SK-N-SH (cell line): ENCODE data around the gene TRABD2A. TPM values are rescaled to one million over a fixed set of nuclear protein-coding genes. Genes with fewer than 3 reads are reported as not detected.

ENCODE experiments used
- CTCF ChIA-PET: fragments of 300-600, 350-600 bp; formaldehyde crosslinking; extraction: SDS; loops from one replicate; lab custom pipeline; 2021; lab: Yijun Ruan, JAX
- POLR2A ChIA-PET: fragments of 350-600 bp; sonication (Branson Sonifier 250); formaldehyde crosslinking; extraction: SDS; loops from one replicate; lab custom pipeline; 2020; ENCODE audit warnings: antibody characterized with exemption, inconsistent platforms; lab: Yijun Ruan, JAX
- DNase-seq: peaks from one replicate; pipeline ENCODE4 v3.0.0; 2012
- H2AFZ ChIP-seq: fragments of 200-600 bp; sonication (generic); 2 replicates; pipeline ENCODE4 v1.8.1; 2016; ENCODE audit warnings: antibody characterized with exemption, mild to moderate bottlenecking, low read depth
- H3F3A ChIP-seq: fragments of 200-600 bp; sonication (generic); replicated peaks from 2 replicates; pipeline ENCODE3; 2016; ENCODE audit warnings: antibody characterized with exemption, mild to moderate bottlenecking; ENCODE audit not compliant: insufficient read depth
- H3K27ac ChIP-seq, 2 experiments: fragments of 200-500 bp in 1 of 2; fragments of 200-600 bp in 1 of 2; sonication (Bioruptor generic) in 1 of 2; sonication (generic), shearing (Covaris generic) in 1 of 2; 2 replicates each; pipeline versions ENCODE4 v1.5.1 to v1.6.1; 2014 to 2016; ENCODE audit warnings: low read depth in 2 of 2, inconsistent platforms in 1 of 2, low read length in 1 of 2, mild to moderate bottlenecking in 1 of 2, mixed read lengths in 1 of 2
- H3K27me3 ChIP-seq: fragments of 200-600 bp; sonication (generic), shearing (Covaris generic); 2 replicates; pipeline ENCODE4 v1.6.1; 2016; ENCODE audit warnings: mixed run types; ENCODE audit not compliant: insufficient read depth
- H3K36me3 ChIP-seq, 2 experiments: fragments of 200-500 bp in 1 of 2; fragments of 200-600 bp in 1 of 2; sonication (Bioruptor generic) in 1 of 2; sonication (generic) in 1 of 2; replicated peaks in 1 of 2; 2 replicates each; pipeline versions ENCODE3 to v1.5.1; 2014 to 2016; ENCODE audit warnings: low read length in 1 of 2, mild to moderate bottlenecking in 1 of 2; ENCODE audit not compliant: insufficient read depth in 2 of 2, control insufficient read depth in 1 of 2
- H3K4me1 ChIP-seq, 2 experiments: fragments of 200-500 bp in 1 of 2; fragments of 200-600 bp in 1 of 2; sonication (Bioruptor generic) in 1 of 2; sonication (generic), shearing (Covaris generic) in 1 of 2; 2 replicates each; pipeline versions ENCODE4 v1.5.1 to v1.6.1; 2014 to 2016; ENCODE audit warnings: low read depth in 1 of 2, low read length in 1 of 2, mixed run types in 1 of 2; ENCODE audit not compliant: insufficient read depth in 2 of 2, control insufficient read depth in 1 of 2
- H3K4me2 ChIP-seq: fragments of 200-600 bp; sonication (generic), shearing (Covaris generic); 2 replicates; pipeline ENCODE4 v1.6.1; 2017; ENCODE audit warnings: mixed run types
- H3K4me3 ChIP-seq, 2 experiments: fragments of 200-500 bp in 1 of 2; fragments of 200-600 bp in 1 of 2; sonication (Bioruptor generic) in 1 of 2; sonication (generic), shearing (Covaris generic) in 1 of 2; 2 replicates each; pipeline versions ENCODE4 v1.5.1 to v1.8.1; 2014 to 2016; ENCODE audit warnings: low read depth in 2 of 2, inconsistent platforms in 1 of 2, low read length in 1 of 2, mild to moderate bottlenecking in 1 of 2, mixed read lengths in 1 of 2, moderate library complexity in 1 of 2
- H3K79me2 ChIP-seq: fragments of 200-600 bp; sonication (generic); 2 replicates; pipeline ENCODE4 v1.8.1; 2017; ENCODE audit warnings: mild to moderate bottlenecking; ENCODE audit not compliant: insufficient read depth
- H3K9ac ChIP-seq: fragments of 200-600 bp; sonication (generic); 2 replicates; pipeline ENCODE4 v1.6.1; 2017; ENCODE audit warnings: mixed run types
- H3K9me2 ChIP-seq: fragments of 200-600 bp; sonication (generic); 2 replicates; pipeline ENCODE4 v1.6.1; 2017; ENCODE audit warnings: mixed run types
- H3K9me3 ChIP-seq: fragments of 200-600 bp; sonication (generic); 2 replicates; pipeline ENCODE4 v1.6.1; 2017; ENCODE audit warnings: mixed run types, mild to moderate bottlenecking, moderate library complexity
- H4K20me1 ChIP-seq: fragments of 200-600 bp; sonication (generic); 2 replicates; pipeline ENCODE4 v1.6.1; 2017; ENCODE audit warnings: mild to moderate bottlenecking, mixed run types; ENCODE audit not compliant: insufficient read depth
- EZH2phosphoT487 ChIP-seq: fragments of 200-600 bp; sonication (generic); IDR thresholded peaks from 2 replicates; pipeline ENCODE4 v1.6.1; 2017; ENCODE audit warnings: low read depth, mixed run types, mild to moderate bottlenecking, antibody characterized with exemption, moderate library complexity, borderline replicate concordance
- FOSL2 ChIP-seq: IDR thresholded peaks from 2 replicates; pipeline ENCODE4 v1.4.0; 2012; ENCODE audit warnings: low read depth, mild to moderate bottlenecking, moderate library complexity, borderline replicate concordance
- FOXJ3 ChIP-seq: sonication (generic); formaldehyde crosslinking; IDR thresholded peaks from 2 replicates; pipeline ENCODE4 v1.5.1; 2020; ENCODE audit warnings: mild to moderate bottlenecking, missing genetic modification reagents
- FOXM1 ChIP-seq: IDR thresholded peaks from 2 replicates; pipeline ENCODE4 v1.4.0; 2012; ENCODE audit warnings: low read depth, mild to moderate bottlenecking
- GATA2 ChIP-seq: sonication (generic); formaldehyde crosslinking; IDR thresholded peaks from 2 replicates; pipeline ENCODE4 v1.5.0; 2020; ENCODE audit warnings: mild to moderate bottlenecking, missing genetic modification reagents
- NFIC ChIP-seq: IDR thresholded peaks from 2 replicates; pipeline ENCODE4 v1.4.0; 2012; ENCODE audit warnings: borderline replicate concordance
- RAD21 ChIP-seq: IDR thresholded peaks from 2 replicates; pipeline ENCODE4 v1.6.1; 2012; ENCODE audit warnings: mild to moderate bottlenecking, low read length
- RCOR1 ChIP-seq: fragments of 150-350 bp; IDR thresholded peaks from 2 replicates; pipeline ENCODE4 v1.6.1; 2017; ENCODE audit warnings: antibody characterized with exemption, low read length
- RFX5 ChIP-seq: IDR thresholded peaks from 2 replicates; pipeline ENCODE4 v1.6.1; 2012; ENCODE audit warnings: mild to moderate bottlenecking, improper control_type of control experiment, low read length
- TAF1 ChIP-seq: IDR thresholded peaks from 2 replicates; pipeline ENCODE4 v1.6.1; 2012; ENCODE audit warnings: low read depth, mild to moderate bottlenecking, low read length, moderate library complexity, borderline replicate concordance
- TCF12 ChIP-seq: IDR thresholded peaks from 2 replicates; pipeline ENCODE4 v1.4.0; 2012
- YY1 ChIP-seq: IDR thresholded peaks from 2 replicates; pipeline ENCODE4 v1.4.0; 2012; ENCODE audit warnings: low read depth, mild to moderate bottlenecking
- WGBS: methylation state at CpG from one replicate; pipeline ENCODE4 v1.1.6; 2017; ENCODE audit warnings: low lambda C conversion rate; 5-methylcytosine and 5-hydroxymethylcytosine counted together
- polyA plus RNA-seq, 3 experiments: library from polyadenylated mRNA; depleted of rRNA; stranded (reverse); fragments of >200 nt; gene quantifications; 2 replicates each; pipeline ENCODE4 v1.2.3, GENCODE V29; 2012
- TF ChIP-seq, protein P1 (sequence below): IDR thresholded peaks from 2 replicates; pipeline ENCODE4 v1.4.0; 2012; ENCODE audit warnings: low read depth, borderline replicate concordance
- TF ChIP-seq, protein P2 (sequence below): fragments of 200-600 bp; sonication (generic); IDR thresholded peaks from 2 replicates; pipeline ENCODE4 v1.6.1; 2017; ENCODE audit warnings: antibody characterized with exemption, mild to moderate bottlenecking, moderate library complexity
- TF ChIP-seq, protein P3 (sequence below): fragments of 150-350 bp; IDR thresholded peaks from 2 replicates; pipeline ENCODE4 v1.6.1; 2017; ENCODE audit warnings: antibody characterized with exemption, low read length, low read depth, borderline replicate concordance

Gene TRABD2A
- polyA plus RNA-seq, 1 of the 3 experiments (the other 2 are of a cell fraction): 3.0 TPM

DNA sequence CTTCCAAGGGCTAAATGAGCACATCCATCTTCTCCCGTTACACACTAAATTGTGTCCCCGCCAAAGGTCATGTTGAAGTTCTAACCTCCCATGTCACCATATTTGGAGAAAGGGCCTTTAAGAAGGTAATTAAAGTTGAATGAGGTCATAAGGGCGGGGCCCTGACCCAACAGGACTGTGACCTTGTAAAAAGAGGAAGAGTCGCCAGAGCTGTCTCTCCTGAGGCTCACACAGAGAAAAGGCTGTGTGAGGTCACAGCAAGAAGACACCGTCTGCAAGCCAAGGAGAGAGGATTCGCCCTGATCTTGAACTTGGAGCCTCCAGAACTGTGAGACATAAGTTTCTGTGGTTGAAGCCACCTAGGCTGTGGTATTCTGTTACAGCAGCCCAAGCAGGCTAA lies 24.1 kb downstream of the TRABD2A start:
- POLR2A ChIA-PET: no interaction called here

DNA sequence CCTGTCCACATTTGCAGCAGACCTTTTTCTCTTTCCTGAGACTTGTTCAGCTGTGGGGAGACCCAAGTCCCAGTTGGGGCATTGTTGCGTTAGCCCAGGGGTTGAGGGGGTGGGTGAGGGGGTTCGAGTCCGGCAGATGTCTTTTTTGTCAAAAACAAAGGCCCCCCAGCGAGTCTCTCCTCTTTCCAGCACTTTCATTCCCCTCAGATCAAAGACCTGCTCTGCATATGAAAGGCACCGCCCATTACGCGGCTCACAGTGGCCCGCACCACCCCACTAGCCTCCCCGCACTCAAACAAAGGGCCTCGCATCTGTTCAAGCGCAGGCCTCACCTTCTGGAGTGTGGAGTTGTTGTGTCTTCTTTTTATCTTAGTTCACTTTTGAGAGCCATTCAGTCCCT lies 25.2 kb downstream of the TRABD2A start:
- no peaks in the 10 kb centered on the region for H3K4me1 ChIP-seq
- no peaks in the 10 kb centered on the region for H3K36me3 ChIP-seq
- POLR2A ChIA-PET: no interaction called here
- no peak overlapping the region for H2AFZ ChIP-seq
- no peak for TF ChIP-seq GATA2 (CRISPR knock-in tag)
- TF ChIP-seq, all 33 proteins: peak for 0
- CTCF ChIA-PET: interaction anchor here (1.4 kb wide), 1 partner anchor 9 kb away, joined by 3 read pairs; no protein-coding TSS in a partner anchor
- H3K9me2 ChIP-seq: no peaks in the 10 kb centered on the region
- H3K27ac ChIP-seq: no peak overlapping the region
- no peaks in the 10 kb centered on the region for H3F3A ChIP-seq
- 34% methylated on average over 11 of the region's 11 CpGs for WGBS
- no peak for DNase-seq
- H3K4me2 ChIP-seq: no peak overlapping the region
- no peak overlapping the region for H3K9ac ChIP-seq
- peaks cover 8% of the 10 kb centered on the region; the same call in 1 of the 2 replicates for H3K27me3 ChIP-seq
- no peak overlapping the region for H3K4me3 ChIP-seq
- no peaks in the 10 kb centered on the region for H3K79me2 ChIP-seq
- H3K9me3 ChIP-seq: no peaks in the 10 kb centered on the region
- H4K20me1 ChIP-seq: no peaks in the 10 kb centered on the region

More for the DNA sequence above, 24.1 kb downstream of the TRABD2A start:
- no peaks in the 10 kb centered on the region for H3K4me1 ChIP-seq
- H3K79me2 ChIP-seq: no peaks in the 10 kb centered on the region
- H2AFZ ChIP-seq: no peak overlapping the region
- no peaks in the 10 kb centered on the region for H3K9me3 ChIP-seq
- H3K4me2 ChIP-seq: no peak overlapping the region
- no peaks in the 10 kb centered on the region for H3F3A ChIP-seq
- no peak for DNase-seq
- H3K27me3 ChIP-seq: peaks cover 14% of the 10 kb centered on the region; the same call in 1 of the 2 replicates
- H4K20me1 ChIP-seq: no peaks in the 10 kb centered on the region
- TF ChIP-seq, protein P1, sequence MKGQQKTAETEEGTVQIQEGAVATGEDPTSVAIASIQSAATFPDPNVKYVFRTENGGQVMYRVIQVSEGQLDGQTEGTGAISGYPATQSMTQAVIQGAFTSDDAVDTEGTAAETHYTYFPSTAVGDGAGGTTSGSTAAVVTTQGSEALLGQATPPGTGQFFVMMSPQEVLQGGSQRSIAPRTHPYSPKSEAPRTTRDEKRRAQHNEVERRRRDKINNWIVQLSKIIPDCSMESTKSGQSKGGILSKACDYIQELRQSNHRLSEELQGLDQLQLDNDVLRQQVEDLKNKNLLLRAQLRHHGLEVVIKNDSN: no peak
- TF ChIP-seq FOXM1 (no peak), EZH2phosphoT487 (no peak), NFIC (no peak), FOSL2 (no peak), YY1 (no peak), RAD21 (no peak)
- H3K27ac ChIP-seq: no peak overlapping the region
- no peak overlapping the region for H3K9ac ChIP-seq
- H3K4me3 ChIP-seq: no peak overlapping the region
- no peaks in the 10 kb centered on the region for H3K9me2 ChIP-seq
- no peaks in the 10 kb centered on the region for H3K36me3 ChIP-seq
- 48% methylated on average over 6 of the region's 6 CpGs for WGBS
- CTCF ChIA-PET: interaction anchor here (0.6 kb wide), 1 partner anchor 14 kb away, joined by 3 read pairs; no protein-coding TSS in a partner anchor

DNA sequence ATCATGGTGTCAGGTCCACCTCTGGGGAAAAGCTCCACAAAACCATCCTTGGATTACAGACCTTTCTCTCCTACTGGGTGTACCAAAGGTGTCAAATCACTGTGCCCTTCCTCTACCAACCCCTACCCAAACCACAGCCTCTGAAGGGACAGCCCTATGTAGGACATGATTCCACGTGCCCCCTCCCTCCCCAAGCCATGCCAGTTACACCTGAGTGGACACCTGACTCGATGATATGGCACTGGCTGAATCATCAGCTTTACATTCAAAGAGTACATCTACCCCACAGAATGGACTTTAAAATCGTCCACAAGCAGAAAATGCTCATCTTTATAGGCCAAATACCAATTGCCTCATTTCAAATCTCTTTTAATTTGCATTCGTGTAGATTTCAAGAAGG lies 26.0 kb downstream of the TRABD2A start:
- no peaks in the 10 kb centered on the region for H3K9me3 ChIP-seq
- H3K4me3 ChIP-seq: no peak overlapping the region
- no peaks in the 10 kb centered on the region for H3K9me2 ChIP-seq
- no peak overlapping the region for H3K4me2 ChIP-seq
- no peaks in the 10 kb centered on the region for H3K4me1 ChIP-seq
- ChIA-PET POLR2A (no interaction called here), CTCF (interaction anchor here (1.4 kb wide), 1 partner anchor 10 kb away, joined by 3 read pairs; no protein-coding TSS in a partner anchor)
- TF ChIP-seq FOXJ3 (CRISPR knock-in tag) (no peak), FOSL2 (no peak), RFX5 (no peak), TAF1 (no peak), RCOR1 (no peak), YY1 (no peak), NFIC (no peak), TCF12 (no peak)
- TF ChIP-seq, protein P2, sequence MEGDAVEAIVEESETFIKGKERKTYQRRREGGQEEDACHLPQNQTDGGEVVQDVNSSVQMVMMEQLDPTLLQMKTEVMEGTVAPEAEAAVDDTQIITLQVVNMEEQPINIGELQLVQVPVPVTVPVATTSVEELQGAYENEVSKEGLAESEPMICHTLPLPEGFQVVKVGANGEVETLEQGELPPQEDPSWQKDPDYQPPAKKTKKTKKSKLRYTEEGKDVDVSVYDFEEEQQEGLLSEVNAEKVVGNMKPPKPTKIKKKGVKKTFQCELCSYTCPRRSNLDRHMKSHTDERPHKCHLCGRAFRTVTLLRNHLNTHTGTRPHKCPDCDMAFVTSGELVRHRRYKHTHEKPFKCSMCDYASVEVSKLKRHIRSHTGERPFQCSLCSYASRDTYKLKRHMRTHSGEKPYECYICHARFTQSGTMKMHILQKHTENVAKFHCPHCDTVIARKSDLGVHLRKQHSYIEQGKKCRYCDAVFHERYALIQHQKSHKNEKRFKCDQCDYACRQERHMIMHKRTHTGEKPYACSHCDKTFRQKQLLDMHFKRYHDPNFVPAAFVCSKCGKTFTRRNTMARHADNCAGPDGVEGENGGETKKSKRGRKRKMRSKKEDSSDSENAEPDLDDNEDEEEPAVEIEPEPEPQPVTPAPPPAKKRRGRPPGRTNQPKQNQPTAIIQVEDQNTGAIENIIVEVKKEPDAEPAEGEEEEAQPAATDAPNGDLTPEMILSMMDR: no peak
- TF ChIP-seq, protein P3, sequence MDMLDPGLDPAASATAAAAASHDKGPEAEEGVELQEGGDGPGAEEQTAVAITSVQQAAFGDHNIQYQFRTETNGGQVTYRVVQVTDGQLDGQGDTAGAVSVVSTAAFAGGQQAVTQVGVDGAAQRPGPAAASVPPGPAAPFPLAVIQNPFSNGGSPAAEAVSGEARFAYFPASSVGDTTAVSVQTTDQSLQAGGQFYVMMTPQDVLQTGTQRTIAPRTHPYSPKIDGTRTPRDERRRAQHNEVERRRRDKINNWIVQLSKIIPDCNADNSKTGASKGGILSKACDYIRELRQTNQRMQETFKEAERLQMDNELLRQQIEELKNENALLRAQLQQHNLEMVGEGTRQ: no peak
- no peak overlapping the region for H2AFZ ChIP-seq
- WGBS: 0% methylated on average over 4 of the region's 4 CpGs
- H4K20me1 ChIP-seq: no peaks in the 10 kb centered on the region
- H3K27ac ChIP-seq: no peak overlapping the region
- peaks cover 5% of the 10 kb centered on the region; the same call in 1 of the 2 replicates for H3K27me3 ChIP-seq
- H3K9ac ChIP-seq: no peak overlapping the region
- DNase-seq: no peak
- H3F3A ChIP-seq: no peaks in the 10 kb centered on the region
- no peaks in the 10 kb centered on the region for H3K79me2 ChIP-seq
- H3K36me3 ChIP-seq: no peaks in the 10 kb centered on the region
